PC-3 (cell line): Measurements from ENCODE around the gene PLPPR5.

Source experiments
- CTCF ChIP-seq: fragments of 300-600 bp; sonication (generic); conservative IDR thresholded peaks from 2 replicates; pipeline ENCODE4 v1.5.1; 2017; ENCODE audit warnings: antibody characterized with exemption, low read depth, mild to moderate bottlenecking, low read length
- EZH2phosphoT487 ChIP-seq: fragments of 300-600 bp; sonication (generic); IDR thresholded peaks from 2 replicates; pipeline ENCODE4 v1.6.1; 2018; ENCODE audit warnings: mild to moderate bottlenecking, antibody characterized with exemption, low read length, borderline replicate concordance

- TF ChIP-seq CTCF (no peak), EZH2phosphoT487 (no peak)
Measured at GRCh38 chr1:98903261-98903660, 101.4 kb downstream of the PLPPR5 start.
